Activated naive CD8-positive, alpha-beta T cell (primary cell): ENCODE results near the gene CSNK1G2.
A peak's percentile ranks its signal among the peaks of the same experiment; 100 is the strongest.

ENCODE experiments used
- H3K27ac Mint-ChIP-seq: one replicate; pipeline ENCODE4 v1.8.0; 2021; ENCODE audit warnings: mixed read lengths
- H3K27me3 Mint-ChIP-seq: one replicate; pipeline ENCODE4 v1.8.0; 2021; ENCODE audit warnings: mixed read lengths
- H3K36me3 Mint-ChIP-seq: one replicate; pipeline ENCODE4 v1.8.0; 2021; ENCODE audit warnings: mixed read lengths
- H3K4me1 Mint-ChIP-seq: one replicate; pipeline ENCODE4 v1.8.0; 2021; ENCODE audit warnings: low read depth, mixed read lengths
- H3K4me3 Mint-ChIP-seq: one replicate; pipeline ENCODE4 v1.8.0; 2021; ENCODE audit warnings: mild to moderate bottlenecking, mixed read lengths
- H3K9me3 Mint-ChIP-seq: one replicate; pipeline ENCODE4 v1.8.0; 2021; ENCODE audit warnings: low read depth, mixed read lengths

Gene CSNK1G2

DNA sequence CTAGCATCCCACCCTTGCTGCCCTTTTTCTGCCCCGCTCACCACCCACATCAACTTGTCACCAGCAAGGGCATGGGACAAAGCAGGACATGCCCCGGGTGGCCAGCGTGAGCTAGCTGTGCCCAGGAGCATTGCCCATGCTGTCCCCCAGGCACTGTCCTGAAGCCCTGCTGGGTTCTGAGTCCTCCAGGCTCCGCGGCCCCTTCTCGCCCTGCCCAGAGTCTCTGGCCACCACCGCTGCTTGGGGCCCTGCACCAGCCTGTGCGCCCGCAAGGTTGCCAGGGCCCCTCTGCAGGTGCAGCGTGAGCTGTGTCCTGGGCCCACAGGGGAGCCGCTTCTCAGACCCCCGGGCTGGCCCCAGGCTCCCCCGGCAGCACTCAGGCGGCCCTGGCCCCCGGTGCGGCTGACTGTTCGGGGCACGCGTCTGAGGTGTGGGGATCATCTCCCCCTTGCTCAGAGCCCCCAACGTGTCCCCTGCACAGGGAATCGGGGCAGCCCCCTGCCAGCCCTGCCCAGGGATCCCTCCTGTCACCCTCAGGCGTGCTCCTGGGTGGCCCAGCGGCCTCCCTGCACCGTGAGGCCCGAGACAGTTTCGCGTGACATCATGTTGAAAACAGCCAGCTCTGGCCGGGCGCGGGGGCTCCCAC, 4.1 kb downstream of the CSNK1G2 start:
- Mint-ChIP-seq H3K9me3 (no peaks in the 10 kb centered on the region), H3K27ac (no peak overlapping the region), H3K4me3 (no peak overlapping the region), H3K27me3 (no peaks in the 10 kb centered on the region), H3K4me1 (peaks cover 32% of the 10 kb centered on the region), H3K36me3 (no peaks in the 10 kb centered on the region)

DNA sequence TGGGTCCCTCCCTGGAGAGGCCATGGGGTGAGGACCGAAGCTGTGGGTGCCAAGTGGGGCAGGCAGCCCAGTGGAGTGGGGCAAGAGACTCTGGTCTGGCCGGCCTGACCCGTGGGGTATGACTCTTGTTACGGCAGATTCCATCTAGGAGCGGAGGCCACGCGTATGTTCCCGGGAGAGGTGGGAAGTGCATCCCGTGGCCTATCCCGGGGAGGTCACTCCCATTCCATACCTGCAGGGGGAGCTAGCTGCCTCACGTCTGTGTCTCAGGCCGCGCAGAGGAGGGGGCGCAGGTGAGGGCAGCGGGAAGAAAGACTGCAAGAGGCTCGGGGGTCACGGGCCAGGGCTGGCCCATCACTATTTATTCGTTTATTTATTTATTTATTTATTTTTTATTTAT, 4.9 kb downstream of the CSNK1G2 start:
- Mint-ChIP-seq H3K27ac (peak overlapping the region; percentile 41), H3K9me3 (no peaks in the 10 kb centered on the region), H3K4me1 (peaks cover 31% of the 10 kb centered on the region), H3K27me3 (no peaks in the 10 kb centered on the region), H3K4me3 (no peak overlapping the region), H3K36me3 (no peaks in the 10 kb centered on the region)

DNA sequence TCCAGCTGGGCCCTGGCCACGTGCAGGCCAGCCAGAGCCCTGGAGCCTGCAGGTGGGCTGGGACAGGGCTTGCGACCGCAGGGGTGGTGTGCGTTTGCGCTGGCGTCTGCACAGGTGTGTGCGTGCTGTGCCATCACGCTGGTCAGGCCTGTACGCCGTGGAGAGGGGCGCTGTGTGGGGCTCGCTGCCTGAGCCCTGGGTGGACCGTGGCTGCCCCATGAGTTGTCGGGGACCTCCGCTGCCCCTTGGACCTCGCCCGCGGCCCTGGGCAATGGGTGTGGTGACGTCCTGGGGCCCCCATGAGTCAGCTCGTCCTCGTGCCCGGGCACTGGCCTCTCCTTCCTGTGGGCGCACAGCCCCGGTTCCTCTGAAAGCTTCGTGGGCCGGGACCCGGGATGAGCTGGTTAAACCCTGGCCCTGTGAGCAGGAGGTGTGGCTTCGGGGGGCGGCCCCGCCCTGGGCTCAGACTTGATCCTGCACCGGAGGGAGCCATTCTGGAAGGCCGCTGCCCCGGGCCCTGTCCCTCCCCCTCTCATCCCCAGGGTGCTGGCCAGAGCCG, 6.8 kb downstream of the CSNK1G2 start:
- peaks cover 33% of the 10 kb centered on the region for H3K4me1 Mint-ChIP-seq
- no peaks in the 10 kb centered on the region for H3K9me3 Mint-ChIP-seq
- H3K27ac Mint-ChIP-seq: no peak overlapping the region
- H3K36me3 Mint-ChIP-seq: no peaks in the 10 kb centered on the region
- no peaks in the 10 kb centered on the region for H3K27me3 Mint-ChIP-seq
- no peak overlapping the region for H3K4me3 Mint-ChIP-seq

DNA sequence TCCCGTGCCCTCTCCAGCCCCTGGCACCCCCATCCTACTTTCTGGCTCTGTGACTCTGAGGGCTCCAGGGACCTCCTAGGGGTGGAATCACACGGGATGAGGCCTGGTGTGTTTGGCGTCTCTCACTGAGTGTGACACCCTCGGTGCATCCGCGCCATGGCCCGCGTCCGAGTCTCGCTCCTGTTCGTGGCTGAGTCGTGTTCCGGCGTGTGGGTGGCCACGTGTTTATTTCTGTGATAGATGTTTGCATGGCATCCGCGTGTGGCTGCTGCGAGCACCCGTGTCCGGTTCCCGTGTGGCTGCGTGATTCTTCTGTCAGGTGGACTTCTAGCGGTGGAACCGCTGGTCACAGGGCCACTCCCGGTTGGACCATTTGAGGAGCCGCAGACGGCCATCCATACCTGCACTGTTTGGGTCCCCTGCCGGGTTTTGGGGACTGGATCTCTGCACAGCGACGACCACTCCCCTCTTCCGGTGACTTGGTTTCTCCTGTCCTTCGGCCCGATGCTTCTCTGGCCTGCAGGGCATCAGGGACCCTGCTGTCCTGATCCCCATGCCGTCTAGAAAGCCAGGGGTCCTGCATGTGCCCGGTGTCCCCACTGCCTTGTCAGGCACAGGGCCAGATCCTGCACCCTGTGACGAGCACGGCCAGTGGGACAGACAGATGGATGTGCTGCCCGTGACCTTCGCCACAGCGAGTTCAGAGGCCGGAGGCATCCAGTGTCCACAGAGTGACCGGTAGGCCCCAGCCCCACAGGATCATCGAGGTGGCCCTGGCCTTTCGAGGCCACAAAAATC, 8.5 kb downstream of the CSNK1G2 start:
- H3K4me1 Mint-ChIP-seq: peaks cover 20% of the 10 kb centered on the region
- no peaks in the 10 kb centered on the region for H3K9me3 Mint-ChIP-seq
- H3K27me3 Mint-ChIP-seq: no peaks in the 10 kb centered on the region
- H3K36me3 Mint-ChIP-seq: no peaks in the 10 kb centered on the region
- no peak overlapping the region for H3K27ac Mint-ChIP-seq
- no peak overlapping the region for H3K4me3 Mint-ChIP-seq

DNA sequence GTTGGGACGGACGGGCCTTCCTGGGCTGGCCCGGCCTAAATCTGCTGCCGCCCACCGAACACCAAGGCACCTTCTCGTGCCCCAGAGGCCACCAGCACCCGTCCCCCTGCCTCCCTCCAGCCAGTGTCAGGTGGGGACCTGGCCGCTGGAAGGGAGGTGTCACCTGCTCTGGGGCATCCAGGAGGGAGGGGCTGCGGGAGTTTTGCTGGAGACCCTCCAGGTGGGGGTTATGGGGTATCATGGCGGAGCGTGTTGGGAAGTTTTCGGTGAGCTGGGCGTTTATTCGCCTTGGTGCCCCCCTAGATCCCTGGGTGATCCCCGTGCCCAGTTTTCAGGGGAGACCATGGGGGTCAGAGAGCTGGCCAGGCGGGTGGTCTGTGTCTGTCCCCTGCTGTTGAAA, 9.7 kb downstream of the CSNK1G2 start:
- Mint-ChIP-seq H3K27ac (no peak overlapping the region), H3K9me3 (no peaks in the 10 kb centered on the region), H3K27me3 (no peaks in the 10 kb centered on the region), H3K4me3 (no peak overlapping the region), H3K36me3 (no peaks in the 10 kb centered on the region), H3K4me1 (peaks cover 22% of the 10 kb centered on the region)

DNA sequence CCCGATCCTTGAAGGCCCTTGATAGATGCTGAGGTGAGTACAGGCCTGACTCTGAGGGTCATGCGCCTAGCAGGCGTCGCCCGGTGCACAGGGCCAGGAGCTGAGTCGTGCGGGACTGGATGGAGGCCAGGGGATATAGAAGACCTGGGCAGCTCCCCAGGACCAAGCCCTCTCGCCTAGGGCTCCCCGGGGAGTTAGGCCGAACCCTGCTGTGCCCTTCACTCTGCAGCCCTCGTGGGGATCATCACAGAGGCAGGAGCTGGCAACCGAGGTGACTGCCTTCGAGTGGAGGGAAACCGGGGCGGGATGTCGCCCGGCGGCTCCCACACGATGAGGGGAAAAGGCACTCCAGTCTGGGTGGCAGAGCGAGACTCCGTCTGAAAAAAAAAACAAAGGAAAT, 11.7 kb downstream of the CSNK1G2 start:
- Mint-ChIP-seq H3K36me3 (no peaks in the 10 kb centered on the region), H3K4me1 (peaks cover 19% of the 10 kb centered on the region), H3K27ac (no peak overlapping the region), H3K4me3 (no peak overlapping the region), H3K27me3 (no peaks in the 10 kb centered on the region), H3K9me3 (no peaks in the 10 kb centered on the region)

DNA sequence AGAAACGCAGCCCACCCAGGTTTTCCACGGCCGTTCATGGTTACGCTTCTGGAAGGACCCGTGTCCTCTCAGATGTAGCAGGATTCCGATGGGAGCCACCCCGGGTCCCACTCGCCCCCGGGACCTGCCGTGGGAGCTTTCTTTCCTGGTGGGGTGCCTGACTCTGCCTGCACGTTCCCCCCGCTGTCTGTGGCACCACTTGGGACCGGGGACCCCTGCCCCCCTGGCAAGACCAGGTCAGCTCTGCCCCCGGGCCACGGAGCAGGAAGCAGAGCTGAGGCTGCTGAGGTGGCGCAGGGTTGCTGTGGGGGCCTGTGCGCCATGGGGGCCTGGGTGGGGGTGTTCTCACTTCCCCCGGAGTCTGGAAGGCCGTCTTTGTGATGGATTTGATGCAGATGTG, 12.1 kb downstream of the CSNK1G2 start:
- Mint-ChIP-seq H3K4me3 (no peak overlapping the region), H3K4me1 (peaks cover 19% of the 10 kb centered on the region), H3K27ac (no peak overlapping the region), H3K36me3 (no peaks in the 10 kb centered on the region), H3K9me3 (no peaks in the 10 kb centered on the region), H3K27me3 (no peaks in the 10 kb centered on the region)

DNA sequence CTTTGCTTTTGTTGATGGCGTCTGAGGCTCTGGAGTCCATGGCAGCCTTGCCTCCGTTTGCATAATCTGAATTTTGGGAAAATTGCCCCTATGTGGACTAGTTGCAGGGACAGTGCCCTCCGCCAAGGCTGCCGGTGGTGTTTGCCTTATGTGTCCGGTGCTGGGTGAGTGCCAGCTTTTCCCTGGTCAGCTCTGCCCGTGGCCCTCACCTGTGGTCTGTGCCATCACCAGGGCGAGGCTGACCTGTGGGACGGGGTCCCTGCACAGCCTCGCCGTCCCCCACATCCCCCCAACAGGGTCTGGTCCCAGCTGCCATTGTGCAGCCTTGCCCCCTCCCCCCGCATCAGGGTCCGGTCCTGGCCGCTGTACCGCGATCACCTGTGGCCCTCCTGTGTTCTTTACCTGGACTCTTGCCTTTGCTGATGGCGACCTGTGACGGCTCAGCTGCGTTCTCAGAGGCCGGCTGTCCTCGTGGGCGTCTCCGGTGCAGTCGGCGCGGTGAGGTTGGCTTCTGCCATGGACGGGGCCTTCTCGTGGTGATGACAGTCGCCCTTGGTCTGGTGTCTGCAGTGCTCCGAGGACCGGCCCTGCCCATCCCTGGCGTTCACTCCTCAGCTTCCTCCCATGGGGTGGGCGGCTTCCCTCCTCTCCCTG, 12.6 kb downstream of the CSNK1G2 start:
- H3K27me3 Mint-ChIP-seq: no peaks in the 10 kb centered on the region
- no peak overlapping the region for H3K27ac Mint-ChIP-seq
- H3K9me3 Mint-ChIP-seq: no peaks in the 10 kb centered on the region
- H3K4me3 Mint-ChIP-seq: no peak overlapping the region
- H3K4me1 Mint-ChIP-seq: peaks cover 17% of the 10 kb centered on the region
- no peaks in the 10 kb centered on the region for H3K36me3 Mint-ChIP-seq

DNA sequence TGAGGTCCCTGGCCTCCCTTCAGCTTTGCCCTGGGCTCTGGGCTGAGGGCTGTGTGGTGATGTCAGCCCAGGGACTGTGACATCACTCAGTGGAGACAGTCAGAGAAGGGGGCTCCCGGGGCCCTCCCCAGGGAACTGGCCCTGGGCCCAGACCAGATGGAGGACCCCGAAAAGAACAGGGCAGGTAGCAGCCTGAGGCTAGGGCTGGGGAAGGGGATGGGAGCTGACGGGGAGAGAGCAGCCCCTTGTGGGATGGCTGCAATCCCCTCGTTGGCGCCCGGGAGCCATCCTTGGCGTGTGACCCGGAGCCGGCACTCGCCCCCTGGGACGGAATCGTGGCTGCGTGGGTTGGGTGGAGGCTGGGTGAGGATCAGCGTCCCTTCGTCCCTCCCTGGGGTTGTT, 13.6 kb downstream of the CSNK1G2 start:
- Mint-ChIP-seq H3K27ac (no peak overlapping the region), H3K9me3 (no peaks in the 10 kb centered on the region), H3K36me3 (no peaks in the 10 kb centered on the region), H3K27me3 (no peaks in the 10 kb centered on the region), H3K4me1 (peaks cover 14% of the 10 kb centered on the region), H3K4me3 (no peak overlapping the region)

DNA sequence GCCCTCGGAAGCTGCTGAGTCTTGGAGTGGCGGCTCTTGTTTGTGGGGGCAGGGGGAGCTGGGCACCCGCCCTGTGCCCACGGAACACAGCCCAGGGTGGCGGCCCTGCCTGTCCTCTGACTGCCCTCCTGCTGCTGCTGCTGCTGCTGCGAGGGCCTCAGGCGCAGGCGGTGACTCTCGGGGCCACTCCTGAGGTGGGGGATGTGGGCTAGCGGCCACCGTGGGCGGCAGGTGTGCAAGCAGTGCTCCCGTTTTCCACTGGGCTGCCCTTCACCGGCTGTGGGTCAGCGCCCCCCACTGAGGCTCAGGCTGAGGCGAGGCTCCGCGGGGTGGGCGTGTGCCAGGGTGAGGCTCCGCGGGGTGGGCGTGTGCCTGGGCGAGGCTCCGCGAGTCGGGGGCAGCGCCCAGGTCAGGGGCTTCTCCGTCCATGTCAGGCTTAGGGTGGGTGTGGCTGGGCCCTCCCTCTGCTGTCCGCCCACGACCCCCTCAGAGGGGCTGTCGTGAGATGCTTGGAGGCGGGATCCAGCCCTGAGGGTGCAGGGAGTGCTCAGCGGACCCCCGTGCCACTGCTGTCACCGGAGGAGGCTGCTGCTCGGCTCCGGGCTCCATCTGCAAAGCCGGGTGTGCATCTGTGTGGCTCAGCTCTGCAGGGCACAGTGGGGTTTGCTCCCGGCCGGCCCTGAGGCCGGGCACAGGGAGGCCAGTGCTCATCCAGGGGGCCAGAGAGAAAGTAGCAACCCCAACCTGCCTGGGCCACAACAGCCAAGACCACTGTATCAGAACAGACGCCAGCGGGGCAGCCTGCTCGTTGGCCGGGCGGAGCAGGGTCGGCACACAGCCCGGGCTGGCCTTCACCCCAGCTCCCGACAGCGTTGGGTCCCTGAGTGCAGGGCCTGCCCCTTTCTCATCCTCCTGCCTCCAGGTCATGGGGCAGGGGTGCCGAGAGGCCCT, 14.5 kb downstream of the CSNK1G2 start:
- Mint-ChIP-seq H3K9me3 (no peaks in the 10 kb centered on the region), H3K27ac (no peak overlapping the region), H3K4me3 (no peak overlapping the region), H3K27me3 (no peaks in the 10 kb centered on the region), H3K36me3 (no peaks in the 10 kb centered on the region), H3K4me1 (peaks cover 13% of the 10 kb centered on the region)

DNA sequence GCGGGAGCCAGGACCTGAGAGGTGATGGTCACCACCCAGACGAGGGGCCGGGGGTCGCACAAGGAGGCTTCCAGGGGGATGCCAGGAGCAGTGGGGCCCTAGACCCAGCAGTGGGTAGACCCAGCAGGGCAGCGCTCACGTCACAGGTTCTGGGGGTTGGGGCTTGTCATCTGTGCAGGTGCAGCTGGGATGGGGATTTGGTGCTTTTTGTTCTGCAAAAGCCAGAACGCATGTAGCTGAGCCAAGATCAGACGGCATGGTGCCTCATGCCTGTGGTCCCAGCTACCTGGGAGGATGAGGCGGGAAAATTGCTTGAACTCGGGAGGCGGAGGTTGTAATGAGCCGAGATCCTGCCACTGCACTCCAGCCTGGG, 15.1 kb downstream of the CSNK1G2 start:
- Mint-ChIP-seq H3K9me3 (no peaks in the 10 kb centered on the region), H3K4me3 (no peak overlapping the region), H3K27me3 (no peaks in the 10 kb centered on the region), H3K27ac (no peak overlapping the region), H3K4me1 (peaks cover 15% of the 10 kb centered on the region), H3K36me3 (no peaks in the 10 kb centered on the region)

DNA sequence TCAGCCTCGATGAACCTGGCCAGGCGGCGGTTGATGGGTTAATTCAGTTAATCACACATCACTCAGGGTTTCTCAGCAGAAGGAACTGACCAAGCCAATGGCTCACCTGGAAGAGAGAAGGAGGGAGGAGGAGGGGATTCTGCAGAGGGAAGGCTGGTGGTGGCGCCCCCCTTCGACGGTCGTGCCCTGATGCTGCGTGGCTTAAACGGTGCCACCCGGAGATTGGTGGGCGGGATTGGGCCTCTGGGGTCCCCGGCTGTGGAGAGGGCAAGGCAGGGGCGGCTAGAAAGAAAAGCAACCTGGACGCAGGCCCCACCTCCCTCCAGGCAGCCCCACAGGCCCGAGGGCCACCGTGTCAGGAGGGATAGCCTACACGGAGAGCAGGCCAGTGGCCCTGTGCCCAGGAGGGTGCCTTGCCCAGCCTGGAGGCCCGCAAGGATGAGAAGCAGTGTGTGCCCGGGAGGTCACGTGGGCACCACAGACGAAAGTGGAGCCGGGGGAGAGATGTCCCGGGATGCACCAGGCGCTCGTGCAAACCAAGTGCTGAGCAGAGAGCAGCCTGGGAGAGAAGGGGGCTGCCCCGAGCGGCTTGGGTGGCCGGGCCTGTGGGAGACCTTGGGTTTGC, 16.0 kb downstream of the CSNK1G2 start:
- no peaks in the 10 kb centered on the region for H3K9me3 Mint-ChIP-seq
- H3K27ac Mint-ChIP-seq: no peak overlapping the region
- no peaks in the 10 kb centered on the region for H3K27me3 Mint-ChIP-seq
- H3K4me1 Mint-ChIP-seq: peaks cover 13% of the 10 kb centered on the region
- no peaks in the 10 kb centered on the region for H3K36me3 Mint-ChIP-seq
- H3K4me3 Mint-ChIP-seq: no peak overlapping the region

DNA sequence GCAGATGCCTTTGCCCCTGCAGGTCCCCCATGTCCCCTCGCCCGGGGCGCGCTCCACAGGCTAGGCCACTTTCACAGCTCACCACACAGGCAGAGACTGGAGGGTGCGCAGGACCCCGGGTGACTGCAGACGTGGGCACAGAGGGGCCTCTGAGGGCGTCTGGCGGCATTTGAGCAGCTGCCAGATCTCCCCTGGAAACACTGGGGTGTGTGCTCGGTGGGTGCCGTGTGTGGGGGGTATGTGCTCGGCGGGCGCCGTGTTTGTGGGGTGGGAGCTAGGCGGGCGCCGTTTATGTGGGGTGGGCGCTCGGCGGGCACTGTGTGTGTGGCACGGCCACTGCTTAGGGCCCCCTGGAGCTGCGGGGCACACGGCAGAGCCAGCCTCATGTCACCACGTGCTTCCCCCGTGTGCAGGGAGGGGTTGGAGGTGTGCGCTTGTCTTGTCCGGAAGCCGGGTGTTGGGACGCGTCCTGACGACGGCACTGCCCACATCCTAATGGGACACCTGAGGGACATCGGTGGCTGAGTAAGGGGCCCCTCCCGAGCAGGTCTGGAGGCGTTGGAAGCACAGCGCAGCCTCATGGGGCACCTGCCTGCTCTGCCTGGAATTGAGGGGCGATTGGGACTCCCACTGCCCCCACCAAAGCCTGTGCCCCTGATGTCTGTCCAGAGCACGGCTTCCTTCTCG, 16.7 kb downstream of the CSNK1G2 start:
- peaks cover 12% of the 10 kb centered on the region for H3K4me1 Mint-ChIP-seq
- no peaks in the 10 kb centered on the region for H3K9me3 Mint-ChIP-seq
- no peak overlapping the region for H3K4me3 Mint-ChIP-seq
- no peaks in the 10 kb centered on the region for H3K36me3 Mint-ChIP-seq
- no peaks in the 10 kb centered on the region for H3K27me3 Mint-ChIP-seq
- no peak overlapping the region for H3K27ac Mint-ChIP-seq
